ENCODE data around the gene LRRC18. TPM values are rescaled to one million over a fixed set of nuclear protein-coding genes. Genes with fewer than 3 reads are reported as not detected.

The LRRC18 gene
- total RNA-seq, 1 experiment from 2014 or later, result not detected

DNA sequence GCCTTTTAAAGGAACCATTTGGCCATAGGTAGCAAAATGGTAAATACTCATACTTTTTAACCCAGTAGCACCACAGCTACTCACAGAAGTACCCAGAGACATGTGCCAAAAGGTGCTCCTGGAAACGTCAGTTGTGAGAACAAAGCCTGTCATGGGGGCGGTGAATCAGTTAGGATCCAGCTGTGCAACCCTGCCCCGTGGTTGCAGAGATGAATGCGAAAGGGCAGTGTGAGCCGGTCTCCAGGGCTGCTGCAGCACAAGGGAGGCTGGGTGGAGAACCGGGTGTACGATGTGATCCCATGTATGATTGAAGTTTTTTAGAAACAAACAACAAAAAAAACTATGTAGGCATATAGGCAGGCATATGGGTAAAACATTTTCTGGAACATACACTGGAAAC lies 1.3 kb upstream of the LRRC18 start:
- ChIA-PET POLR2A (ENCODE audit: unreplicated experiment) (no interaction called here), CTCF (no interaction called here)
- no peak for ATAC-seq
- H3K9ac ChIP-seq (ENCODE audit: low read length), result no peak overlapping the region
- no peaks in the 10 kb centered on the region for H3K36me3 ChIP-seq (ENCODE audit: low read depth, low read length)
- H3K4me2 ChIP-seq (ENCODE audit: low read length), result no peak overlapping the region
- H3K27ac ChIP-seq (ENCODE audit: low read length), result no peak overlapping the region
- H3K9me3 ChIP-seq (ENCODE audit: low read length), result no peaks in the 10 kb centered on the region
- no peak for DNase-seq
- H3K79me2 ChIP-seq (ENCODE audit: low read length), result no peaks in the 10 kb centered on the region
- no peaks in the 10 kb centered on the region for H3F3A ChIP-seq (ENCODE audit: low read length, unreplicated experiment)
- intact Hi-C loops (cut with micrococcal nuclease), result no loop called here
- TF ChIP-seq EZH2phosphoT487 (IDR thresholded peaks at IDR 0.05; ENCODE audit: borderline replicate concordance, low read length) (no peak), CTCF (conservative IDR thresholded peaks at IDR 0.05; ENCODE audit: low read depth, low read length) (no peak), EZH2 (IDR thresholded peaks at IDR 0.05; ENCODE audit: low read length, unreplicated experiment) (no peak)
- BruUV-seq (replicated peaks), result no TSS peak
- H3K4me3 ChIP-seq (ENCODE audit: low read length), result no peak overlapping the region
- no peaks in the 10 kb centered on the region for H3K9me2 ChIP-seq (replicated peaks; ENCODE audit: low read length)
- H3K27me3 ChIP-seq (ENCODE audit: low read length), result peaks cover 84% of the 10 kb centered on the region
- H2AFZ ChIP-seq (ENCODE audit: low read length), result no peak overlapping the region
- H4K20me1 ChIP-seq (ENCODE audit: low read length), result no peaks in the 10 kb centered on the region
- no peaks in the 10 kb centered on the region for H3K4me1 ChIP-seq (ENCODE audit: insufficient read depth, low read length)

DNA sequence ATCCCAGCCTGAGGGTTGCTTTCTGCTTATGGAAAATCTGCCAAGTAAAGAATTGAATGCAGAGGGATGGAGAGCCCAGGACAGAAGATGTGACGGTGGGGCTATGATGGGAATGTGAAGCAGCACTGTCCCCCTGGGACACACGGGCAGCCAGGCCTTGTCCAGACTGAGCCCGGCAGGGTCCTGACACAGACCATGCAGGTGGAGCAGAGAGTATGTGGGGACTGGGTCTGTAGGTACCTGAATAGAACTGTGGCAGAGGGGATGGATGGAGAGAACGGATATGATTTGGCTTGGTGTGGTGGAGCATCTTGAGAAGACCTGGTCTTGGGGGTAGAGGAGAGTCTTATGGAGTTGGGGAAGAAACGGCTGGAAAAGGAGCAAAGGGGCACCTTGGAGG lies 732 bp upstream of the LRRC18 start:
- Histone ChIP-seq H3K4me2 (ENCODE audit: low read length) (no peak overlapping the region), H3K27ac (ENCODE audit: low read length) (no peak overlapping the region), H3K9ac (ENCODE audit: low read length) (no peak overlapping the region), H3K9me2 (replicated peaks; ENCODE audit: low read length) (no peaks in the 10 kb centered on the region), H3K36me3 (ENCODE audit: low read depth, low read length) (no peaks in the 10 kb centered on the region), H3K27me3 (ENCODE audit: low read length) (peaks cover 82% of the 10 kb centered on the region), H3K4me3 (ENCODE audit: low read length) (no peak overlapping the region), H3K79me2 (ENCODE audit: low read length) (no peaks in the 10 kb centered on the region), H3K4me1 (ENCODE audit: insufficient read depth, low read length) (no peaks in the 10 kb centered on the region), H2AFZ (ENCODE audit: low read length) (no peak overlapping the region), H4K20me1 (ENCODE audit: low read length) (no peaks in the 10 kb centered on the region), H3K9me3 (ENCODE audit: low read length) (no peaks in the 10 kb centered on the region), H3F3A (ENCODE audit: low read length, unreplicated experiment) (no peaks in the 10 kb centered on the region)
- ATAC-seq (no peak), DNase-seq (no peak)
- POLR2A ChIA-PET (ENCODE audit: unreplicated experiment), result no interaction called here
- intact Hi-C loops (cut with micrococcal nuclease), result no loop called here
- TF ChIP-seq EZH2phosphoT487 (IDR thresholded peaks at IDR 0.05; ENCODE audit: borderline replicate concordance, low read length) (no peak), CTCF (conservative IDR thresholded peaks at IDR 0.05; ENCODE audit: low read depth, low read length) (no peak), EZH2 (IDR thresholded peaks at IDR 0.05; ENCODE audit: low read length, unreplicated experiment) (no peak)
- no TSS peak for BruUV-seq (replicated peaks)
- CTCF ChIA-PET, result no interaction called here

- H3K9ac ChIP-seq (ENCODE audit: low read length), result no peak overlapping the region
- H3K79me2 ChIP-seq (ENCODE audit: low read length), result no peaks in the 10 kb centered on the region
- intact Hi-C loops (cut with micrococcal nuclease), result no loop called here
- peaks cover 83% of the 10 kb centered on the region for H3K27me3 ChIP-seq (ENCODE audit: low read length)
- H3K9me3 ChIP-seq (ENCODE audit: low read length), result no peaks in the 10 kb centered on the region
- DNase-seq (no peak), ATAC-seq (no peak)
- H3F3A ChIP-seq (ENCODE audit: low read length, unreplicated experiment), result no peaks in the 10 kb centered on the region
- H3K4me2 ChIP-seq (ENCODE audit: low read length), result no peak overlapping the region
- H3K9me2 ChIP-seq (replicated peaks; ENCODE audit: low read length), result no peaks in the 10 kb centered on the region
- H4K20me1 ChIP-seq (ENCODE audit: low read length), result no peaks in the 10 kb centered on the region
- POLR2A ChIA-PET (ENCODE audit: unreplicated experiment), result no interaction called here
- H3K36me3 ChIP-seq (ENCODE audit: low read depth, low read length), result no peaks in the 10 kb centered on the region
- H2AFZ ChIP-seq (ENCODE audit: low read length), result no peak overlapping the region
- BruUV-seq (replicated peaks), result no TSS peak
- no peak overlapping the region for H3K27ac ChIP-seq (ENCODE audit: low read length)
- TF ChIP-seq EZH2phosphoT487 (IDR thresholded peaks at IDR 0.05; ENCODE audit: borderline replicate concordance, low read length) (no peak), EZH2 (IDR thresholded peaks at IDR 0.05; ENCODE audit: low read length, unreplicated experiment) (no peak), CTCF (conservative IDR thresholded peaks at IDR 0.05; ENCODE audit: low read depth, low read length) (no peak)
- no peaks in the 10 kb centered on the region for H3K4me1 ChIP-seq (ENCODE audit: insufficient read depth, low read length)
- CTCF ChIA-PET, result no interaction called here
- no peak overlapping the region for H3K4me3 ChIP-seq (ENCODE audit: low read length)
Measured at GRCh38 chr10:48938990-48939536, 577 bp downstream of the LRRC18 start.
